ENCODE results near the gene GABPB1.
A peak's percentile ranks its signal among the peaks of the same experiment; 100 is the strongest.

Gene GABPB1

DNA sequence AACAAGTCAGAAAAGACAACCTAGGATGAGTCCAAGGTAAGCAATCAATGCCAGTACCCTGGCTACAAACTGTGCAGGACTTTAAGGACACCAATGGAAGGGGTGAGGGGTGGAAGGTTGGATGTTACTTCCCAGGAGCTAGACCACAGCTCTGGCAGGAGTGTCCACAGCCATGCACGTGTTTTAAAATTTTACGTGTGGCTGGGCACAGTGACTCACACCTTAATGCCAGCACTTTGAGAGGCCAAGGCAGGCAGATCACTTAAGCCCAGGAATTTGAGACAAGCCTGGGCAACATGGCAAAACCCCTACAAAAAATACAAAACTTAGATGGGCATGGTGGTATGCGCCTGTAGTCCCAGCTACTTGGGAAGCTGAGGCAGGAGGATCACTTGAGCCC, 74.7 kb downstream of the GABPB1 start:
- no peak for DNase-seq (ENCODE audit: low read depth in 1 of 2, low spot score in 1 of 2)

- DNase-seq (ENCODE audit: low read depth in 1 of 2, low spot score in 1 of 2) = no peak
Measured at GRCh38 chr15:50278496-50278895, 76.5 kb downstream of the GABPB1 start.

GRCh38 chr15:50277370-50277769, 77.6 kb downstream of the GABPB1 start:
- no peak for DNase-seq (ENCODE audit: low read depth in 1 of 2, low spot score in 1 of 2)

- DNase-seq (ENCODE audit: low read depth in 1 of 2, low spot score in 1 of 2) = no peak
Measured at GRCh38 chr15:50275908-50276307, 79.1 kb downstream of the GABPB1 start.

- DNase-seq (ENCODE audit: low read depth in 1 of 2, low spot score in 1 of 2) = no peak
Measured at GRCh38 chr15:50275091-50275490, 79.9 kb downstream of the GABPB1 start.

- no peak for DNase-seq (ENCODE audit: low read depth in 1 of 2, low spot score in 1 of 2)
Measured at GRCh38 chr15:50267577-50267976, 87.4 kb downstream of the GABPB1 start.

DNA sequence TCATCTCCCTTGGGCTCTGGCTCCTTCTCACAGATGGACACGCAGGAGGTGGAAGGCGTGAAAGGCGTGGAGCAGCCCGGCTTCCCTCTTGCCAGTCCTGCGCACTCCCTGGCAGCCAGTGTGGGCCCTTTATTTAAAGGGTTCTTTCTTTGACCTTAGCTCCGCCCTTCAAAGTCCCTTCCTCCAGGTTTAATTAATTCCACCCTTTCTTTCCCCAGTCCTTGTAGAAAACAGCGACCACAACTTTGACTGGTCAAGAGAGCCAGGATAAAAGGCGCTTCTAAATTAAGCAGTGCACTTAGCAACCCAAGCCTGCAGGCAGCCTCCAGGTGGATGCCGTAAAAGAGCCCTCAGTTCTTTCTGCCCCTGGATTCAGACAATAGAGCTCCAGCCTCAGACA, 89.4 kb downstream of the GABPB1 start, which contains the start of gene HDC:
TSS of gene HDC (minus strand) at position 107 of the 400 bp plus-strand sequence. CDS start at position 4, 103 bp downstream.
- DNase-seq (ENCODE audit: low read depth in 1 of 2, low spot score in 1 of 2) = no peak

DNA sequence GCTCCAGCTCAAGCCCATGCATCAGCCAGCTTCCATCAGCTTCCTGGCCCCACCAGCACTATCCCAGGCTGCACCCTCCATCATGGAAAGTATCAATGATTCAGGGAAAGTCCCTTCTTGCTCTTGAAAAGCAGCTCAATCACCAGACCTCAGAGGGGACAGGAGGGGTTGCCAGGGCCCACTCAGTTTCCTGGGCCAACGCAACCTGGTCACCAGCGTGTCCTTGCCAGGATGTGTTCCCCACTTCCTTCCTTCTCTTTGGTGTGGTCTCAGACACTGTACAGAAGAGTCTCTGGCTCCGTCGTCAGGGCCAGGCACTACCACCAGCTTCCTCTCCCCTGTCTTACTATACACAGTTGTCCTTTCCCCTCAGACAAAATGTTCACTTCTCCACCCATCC, 92.5 kb downstream of the GABPB1 start:
- DNase-seq (ENCODE audit: low read depth in 1 of 2, low spot score in 1 of 2) = no peak

DNA sequence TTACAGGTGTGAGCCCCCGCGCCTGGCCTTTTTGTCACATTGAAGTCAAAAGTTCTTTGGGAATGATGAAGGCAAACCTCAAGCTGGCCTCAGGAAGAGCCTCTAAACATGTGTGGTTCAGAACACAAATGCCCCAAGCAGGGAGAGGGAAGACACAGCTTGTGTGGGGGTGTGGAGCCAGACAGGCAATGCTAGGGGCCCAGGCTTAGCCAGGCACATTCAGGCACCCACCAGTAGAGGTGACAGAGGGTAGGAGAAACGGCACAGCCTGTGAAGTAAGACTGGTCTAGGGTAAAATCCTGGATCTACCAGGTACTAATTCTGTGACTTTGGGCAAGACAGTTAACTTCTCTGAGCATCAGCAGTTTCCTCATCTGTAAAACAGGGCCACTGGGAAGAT, 93.0 kb downstream of the GABPB1 start:
- no peak for DNase-seq (ENCODE audit: low read depth in 1 of 2, low spot score in 1 of 2)

GRCh38 chr15:50260969-50261496, 94.0 kb downstream of the GABPB1 start:
- no peak for DNase-seq (ENCODE audit: low read depth in 1 of 2, low spot score in 1 of 2)

DNA sequence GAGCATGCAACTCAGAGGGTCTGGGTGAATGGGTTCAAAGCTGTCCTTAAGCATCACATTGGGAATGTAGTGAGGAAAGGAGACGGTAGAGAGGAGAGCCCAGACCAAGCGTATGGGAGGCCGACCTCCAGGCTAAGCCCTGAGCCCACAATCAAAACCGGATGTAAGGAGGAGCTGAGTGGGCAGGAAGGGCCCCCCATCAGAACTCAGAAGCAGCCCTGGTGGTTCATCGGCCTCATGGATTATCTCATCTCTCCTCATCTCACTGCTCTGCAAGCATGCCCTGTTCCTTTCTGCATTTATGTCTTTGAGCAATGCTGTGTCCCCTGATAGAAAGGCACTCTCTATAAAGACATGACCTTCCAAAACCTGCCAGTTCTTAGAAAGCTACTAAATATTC, 95.7 kb downstream of the GABPB1 start:
- no peak for DNase-seq (ENCODE audit: low read depth in 1 of 2, low spot score in 1 of 2)

DNA sequence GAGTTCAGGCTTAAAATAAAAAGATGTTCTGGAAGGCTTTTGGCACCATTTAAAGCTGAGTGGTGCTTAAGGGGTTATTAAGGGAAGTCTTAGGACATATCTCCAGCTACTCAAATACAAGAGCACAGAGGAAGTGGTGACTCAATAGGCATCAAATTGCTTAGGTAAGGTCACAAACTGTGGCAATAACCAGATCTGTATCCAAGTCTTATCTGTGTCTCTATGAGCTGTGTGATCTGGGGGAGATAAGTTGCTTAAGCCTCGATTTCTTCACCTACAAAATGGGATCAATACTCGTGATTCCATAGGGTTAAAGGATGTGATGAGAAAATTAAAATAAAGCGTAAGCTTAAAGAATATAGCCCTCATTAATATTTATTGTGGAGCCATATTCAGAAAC, 97.1 kb downstream of the GABPB1 start:
- no peak for DNase-seq (ENCODE audit: low read depth in 1 of 2, low spot score in 1 of 2)

GRCh38 chr15:50257332-50257731, 97.7 kb downstream of the GABPB1 start:
- no peak for DNase-seq (ENCODE audit: low read depth in 1 of 2, low spot score in 1 of 2)

- no peak for DNase-seq (ENCODE audit: low read depth in 1 of 2, low spot score in 1 of 2)
Measured at GRCh38 chr15:50256188-50257041, 98.6 kb downstream of the GABPB1 start.

- DNase-seq (ENCODE audit: low read depth in 1 of 2, low spot score in 1 of 2) = no peak
Measured at GRCh38 chr15:50252556-50252955, 102.4 kb downstream of the GABPB1 start.

DNA sequence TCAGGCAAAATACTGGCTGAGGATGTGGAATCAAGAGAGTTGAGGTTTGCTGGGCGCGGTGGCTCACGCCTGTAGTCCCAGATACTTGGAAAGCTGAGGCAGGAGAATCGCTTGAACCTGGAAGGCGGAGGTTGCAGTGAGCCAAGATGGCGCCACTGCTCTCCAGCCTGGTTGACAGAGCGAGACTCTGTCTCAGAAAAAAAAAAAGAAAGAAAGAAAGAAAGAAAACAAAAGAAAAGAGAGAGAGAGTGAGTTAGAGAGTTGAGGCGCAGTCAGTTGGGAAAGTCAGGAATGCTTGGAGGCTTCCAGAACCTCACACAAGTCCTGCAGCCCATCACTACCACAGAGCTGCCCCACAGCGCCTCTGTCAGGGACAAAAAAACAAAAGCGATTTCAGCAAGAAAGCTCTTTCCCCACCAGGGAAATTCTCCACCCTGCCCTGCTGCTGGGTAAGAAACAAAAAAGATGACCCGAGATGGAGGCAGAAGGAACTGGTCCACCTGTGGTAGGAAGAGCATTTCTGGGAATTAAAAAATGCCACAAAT, 103.3 kb downstream of the GABPB1 start:
- DNase-seq (ENCODE audit: low read depth in 1 of 2, low spot score in 1 of 2) = no peak

DNA sequence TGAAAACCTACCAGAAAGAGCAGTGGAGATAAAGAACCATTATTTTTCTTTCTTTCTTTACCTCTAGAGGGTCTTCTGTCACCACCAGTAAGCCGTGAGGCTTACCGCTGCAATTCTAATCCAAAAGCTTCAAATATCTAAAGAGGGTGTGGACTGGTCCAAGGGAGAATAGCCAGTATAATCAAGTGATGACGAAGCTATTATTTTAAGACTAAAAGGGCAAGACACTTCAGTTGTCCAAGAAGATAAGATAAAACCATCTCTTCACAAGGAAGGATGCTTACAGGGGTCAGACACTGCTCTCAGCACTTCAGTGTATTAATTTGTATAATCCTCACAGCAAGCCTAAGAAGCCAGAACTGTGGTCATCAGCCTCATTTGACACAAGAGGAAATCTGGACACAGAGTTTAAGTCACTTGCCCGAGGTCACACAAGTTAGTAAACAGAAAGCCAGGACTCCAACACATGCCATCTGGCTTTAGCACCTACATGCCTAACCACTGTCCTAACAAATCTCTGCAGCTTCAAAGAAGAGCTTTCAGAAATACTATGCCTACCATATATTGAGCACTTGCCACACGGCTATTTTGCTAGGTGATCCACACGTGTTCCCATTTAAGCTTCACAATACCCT, 104.1 kb downstream of the GABPB1 start:
- DNase-seq (ENCODE audit: low read depth in 1 of 2, low spot score in 1 of 2) = no peak

DNA sequence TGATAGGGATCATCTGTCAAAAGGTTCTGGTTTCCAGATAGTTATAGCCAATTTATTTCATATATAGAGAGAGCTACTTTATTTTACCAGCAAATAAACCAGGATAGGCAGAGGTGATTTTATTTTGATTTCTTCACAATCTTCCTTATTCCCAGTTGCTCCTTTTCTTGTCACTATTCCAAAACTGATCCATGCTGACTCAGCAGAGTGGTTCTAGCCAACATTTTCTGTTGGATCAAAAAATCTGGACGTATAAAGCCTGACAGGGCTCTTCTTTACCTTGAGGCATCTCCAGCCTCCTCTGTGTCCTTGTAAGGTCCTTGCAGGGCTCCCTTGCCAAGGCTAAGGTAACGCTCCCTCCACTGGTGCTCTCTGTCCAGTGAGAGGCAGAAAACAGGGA, 105.3 kb downstream of the GABPB1 start:
- DNase-seq (ENCODE audit: low read depth in 1 of 2, low spot score in 1 of 2) = no peak

DNA sequence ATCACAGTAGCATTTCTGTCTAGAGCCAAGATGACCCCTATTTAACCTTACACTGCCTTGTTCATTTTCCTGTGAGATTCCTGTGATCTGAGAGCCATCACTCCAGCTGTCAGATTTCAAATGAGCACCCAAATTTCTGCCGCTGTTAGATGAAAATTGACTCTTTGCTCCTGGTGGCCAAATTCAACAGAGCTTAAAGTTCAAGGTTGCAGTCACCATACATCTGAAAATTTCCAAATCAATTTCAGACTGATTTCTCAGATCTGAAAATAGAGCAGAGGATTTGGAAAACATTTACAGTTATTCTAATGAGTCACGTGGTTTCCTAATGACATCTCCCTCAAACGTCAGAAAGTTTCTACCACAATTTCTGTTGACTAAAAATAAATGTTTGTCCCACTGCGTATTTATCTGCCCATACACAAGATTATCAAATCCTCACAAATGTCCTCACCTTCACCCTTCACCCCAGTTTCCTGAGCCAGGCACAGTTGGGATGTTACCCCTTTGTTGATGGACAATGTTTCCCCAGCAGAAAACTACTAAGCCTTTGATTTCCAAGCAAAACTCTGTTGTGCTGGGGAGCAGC, 105.9 kb downstream of the GABPB1 start:
- DNase-seq (ENCODE audit: low read depth in 1 of 2, low spot score in 1 of 2) = no peak

GRCh38 chr15:50247819-50248655, 107.0 kb downstream of the GABPB1 start:
- peak in 1 of 2 donors; percentile 37 for DNase-seq (ENCODE audit: low read depth in 1 of 2, low spot score in 1 of 2)

DNA sequence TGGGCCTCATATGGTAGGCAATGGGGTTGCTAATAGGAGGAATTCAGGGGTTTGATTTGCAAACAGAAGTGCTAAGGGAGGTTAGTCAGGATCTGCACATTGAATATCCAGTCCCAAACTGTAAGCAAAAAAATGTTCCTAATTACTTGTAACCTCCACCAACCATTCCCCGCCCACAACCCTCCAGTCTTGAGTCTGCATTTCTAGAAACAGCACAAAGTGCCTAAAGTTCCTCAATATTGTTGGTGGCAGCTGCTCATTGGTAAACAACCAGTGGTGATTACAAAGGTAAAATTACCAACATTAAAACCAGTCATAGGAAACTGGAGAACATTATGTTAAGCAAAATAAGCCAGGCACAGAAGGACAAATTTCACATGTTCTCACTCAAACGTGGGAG, 108.4 kb downstream of the GABPB1 start:
- no peak for DNase-seq (ENCODE audit: low read depth in 1 of 2, low spot score in 1 of 2)

All from activated CD4-positive, alpha-beta T cell treated with anti-CD3 and anti-CD28 coated beads, Interleukin-2, amount 50 U/mL, for 24 hours (primary cell).